ENCODE data around the gene CD5L. TPM values are rescaled to one million over a fixed set of nuclear protein-coding genes. Genes with fewer than 3 reads are reported as not detected.

CD5L gene
- total RNA-seq, 5 donors from 2014 or later (not counting 1 experiment from before 2014, with no cell fraction given): not detected

- ChIA-PET CTCF (no interaction called here), POLR2A (no interaction called here)
- no peak for DNase-seq
- Mint-ChIP-seq H3K4me3 (no peak overlapping the region), H3K27me3 (peaks cover 0 to 6% of the 10 kb centered on the region in 2 donors), H3K4me1 (peaks cover 0 to 3% (median 0%) of the 10 kb centered on the region in 3 donors), H3K27ac (no peak overlapping the region), H3K36me3 (no peaks in the 10 kb centered on the region), H3K9me3 (no peaks in the 10 kb centered on the region)
- Histone ChIP-seq H3K4me1 (ENCODE audit: control insufficient read depth in 1 of 2, extremely low read depth in 1 of 2, insufficient read depth in 2 of 2, low read length in 2 of 2) (no peaks in the 10 kb centered on the region), H3K36me3 (ENCODE audit: control insufficient read depth in 2 of 2, extremely low read depth in 1 of 2, insufficient read depth in 1 of 2, low read length in 1 of 2) (no peaks in the 10 kb centered on the region), H3K27ac (ENCODE audit: low read length) (no peak overlapping the region), H3K4me3 (ENCODE audit: control insufficient read depth in 1 of 2, extremely low read depth in 1 of 2, low read length in 1 of 2) (no peak overlapping the region), H3K9me3 (no peaks in the 10 kb centered on the region), H3K27me3 (replicated peaks in 1 of 2; ENCODE audit: control insufficient read depth in 2 of 2, extremely low read depth in 1 of 2, insufficient read depth in 2 of 2, low read length in 1 of 2) (peaks cover 0 to 9% of the 10 kb centered on the region in 2 experiments)
- no peak for ATAC-seq (replicated peaks in 1 of 4)
These were observed 2.6 kb downstream of the CD5L start for GRCh38 chr1:157838966-157839365.

- DNase-seq: no peak
- Mint-ChIP-seq H3K4me1 (peaks cover 0 to 2% (median 0%) of the 10 kb centered on the region in 3 donors), H3K27ac (no peak overlapping the region), H3K36me3 (no peaks in the 10 kb centered on the region), H3K4me3 (no peak overlapping the region), H3K9me3 (peaks cover 0 to 3% (median 0%) of the 10 kb centered on the region in 3 donors), H3K27me3 (peaks cover 4% of the 10 kb centered on the region in 2 donors)
- Histone ChIP-seq H3K4me3 (ENCODE audit: control insufficient read depth in 1 of 2, extremely low read depth in 1 of 2, low read length in 1 of 2) (no peak overlapping the region), H3K9me3 (no peaks in the 10 kb centered on the region), H3K36me3 (ENCODE audit: control insufficient read depth in 2 of 2, extremely low read depth in 1 of 2, insufficient read depth in 1 of 2, low read length in 1 of 2) (no peaks in the 10 kb centered on the region), H3K4me1 (ENCODE audit: control insufficient read depth in 1 of 2, extremely low read depth in 1 of 2, insufficient read depth in 2 of 2, low read length in 2 of 2) (no peaks in the 10 kb centered on the region), H3K27me3 (replicated peaks in 1 of 2; ENCODE audit: control insufficient read depth in 2 of 2, extremely low read depth in 1 of 2, insufficient read depth in 2 of 2, low read length in 1 of 2) (peaks cover 0 to 9% of the 10 kb centered on the region in 2 experiments), H3K27ac (ENCODE audit: low read length) (no peak overlapping the region)
- ATAC-seq (replicated peaks in 1 of 4): no peak
- ChIA-PET CTCF (no interaction called here), POLR2A (no interaction called here)
- WGBS (ENCODE audit: insufficient coverage): 81% methylated on average over 9 of the region's 12 CpGs
These were observed 7.2 kb downstream of the CD5L start for GRCh38 chr1:157834430-157834829.

GRCh38 chr1:157833145-157833544, 8.5 kb downstream of the CD5L start:
- Histone ChIP-seq H3K27me3 (replicated peaks in 1 of 2; ENCODE audit: control insufficient read depth in 2 of 2, extremely low read depth in 1 of 2, insufficient read depth in 2 of 2, low read length in 1 of 2) (peaks cover 0 to 9% of the 10 kb centered on the region in 2 experiments), H3K36me3 (ENCODE audit: control insufficient read depth in 2 of 2, extremely low read depth in 1 of 2, insufficient read depth in 1 of 2, low read length in 1 of 2) (no peaks in the 10 kb centered on the region), H3K9me3 (no peaks in the 10 kb centered on the region), H3K4me1 (ENCODE audit: control insufficient read depth in 1 of 2, extremely low read depth in 1 of 2, insufficient read depth in 2 of 2, low read length in 2 of 2) (no peaks in the 10 kb centered on the region), H3K4me3 (ENCODE audit: control insufficient read depth in 1 of 2, extremely low read depth in 1 of 2, low read length in 1 of 2) (no peak overlapping the region), H3K27ac (ENCODE audit: low read length) (no peak overlapping the region)
- ATAC-seq (replicated peaks in 1 of 4) (no peak), DNase-seq (no peak)
- no CpG with 5 or more reads among the region's 6 CpGs for WGBS (ENCODE audit: insufficient coverage)
- H3K27me3 Mint-ChIP-seq: peaks cover 4 to 7% of the 10 kb centered on the region in 2 donors
- POLR2A ChIA-PET: no interaction called here
- H3K4me1 Mint-ChIP-seq: peaks cover 0 to 2% (median 0%) of the 10 kb centered on the region in 3 donors
- no peak overlapping the region for H3K27ac Mint-ChIP-seq
- no peak overlapping the region for H3K4me3 Mint-ChIP-seq
- no peaks in the 10 kb centered on the region for H3K36me3 Mint-ChIP-seq
- peaks cover 0 to 3% (median 0%) of the 10 kb centered on the region in 3 donors for H3K9me3 Mint-ChIP-seq
- CTCF ChIA-PET: no interaction called here

- H3K27me3 Mint-ChIP-seq: peaks cover 4 to 7% of the 10 kb centered on the region in 2 donors
- Histone ChIP-seq H3K27me3 (replicated peaks in 1 of 2; ENCODE audit: control insufficient read depth in 2 of 2, extremely low read depth in 1 of 2, insufficient read depth in 2 of 2, low read length in 1 of 2) (peaks cover 0 to 9% of the 10 kb centered on the region in 2 experiments), H3K4me3 (ENCODE audit: control insufficient read depth in 1 of 2, extremely low read depth in 1 of 2, low read length in 1 of 2) (no peak overlapping the region), H3K36me3 (ENCODE audit: control insufficient read depth in 2 of 2, extremely low read depth in 1 of 2, insufficient read depth in 1 of 2, low read length in 1 of 2) (no peaks in the 10 kb centered on the region), H3K4me1 (ENCODE audit: control insufficient read depth in 1 of 2, extremely low read depth in 1 of 2, insufficient read depth in 2 of 2, low read length in 2 of 2) (no peaks in the 10 kb centered on the region), H3K9me3 (no peaks in the 10 kb centered on the region), H3K27ac (ENCODE audit: low read length) (no peak overlapping the region)
- H3K4me3 Mint-ChIP-seq: no peak overlapping the region
- H3K9me3 Mint-ChIP-seq: peaks cover 0 to 3% (median 0%) of the 10 kb centered on the region in 3 donors
- POLR2A ChIA-PET: no interaction called here
- ATAC-seq (replicated peaks in 1 of 4) (no peak), DNase-seq (no peak)
- H3K36me3 Mint-ChIP-seq: no peaks in the 10 kb centered on the region
- CTCF ChIA-PET: no interaction called here
- WGBS (ENCODE audit: insufficient coverage): 67% methylated on average over 1 of the region's 4 CpGs
- H3K4me1 Mint-ChIP-seq: peaks cover 0 to 2% (median 0%) of the 10 kb centered on the region in 3 donors
- no peak overlapping the region for H3K27ac Mint-ChIP-seq
These were observed 9.5 kb downstream of the CD5L start for GRCh38 chr1:157831968-157832626.

GRCh38 chr1:157830887-157831286, 10.7 kb downstream of the CD5L start:
- Histone ChIP-seq H3K4me1 (ENCODE audit: control insufficient read depth in 1 of 2, extremely low read depth in 1 of 2, insufficient read depth in 2 of 2, low read length in 2 of 2) (no peaks in the 10 kb centered on the region), H3K9me3 (no peaks in the 10 kb centered on the region), H3K4me3 (ENCODE audit: control insufficient read depth in 1 of 2, extremely low read depth in 1 of 2, low read length in 1 of 2) (no peak overlapping the region), H3K36me3 (ENCODE audit: control insufficient read depth in 2 of 2, extremely low read depth in 1 of 2, insufficient read depth in 1 of 2, low read length in 1 of 2) (no peaks in the 10 kb centered on the region), H3K27me3 (replicated peaks in 1 of 2; ENCODE audit: control insufficient read depth in 2 of 2, extremely low read depth in 1 of 2, insufficient read depth in 2 of 2, low read length in 1 of 2) (peaks cover 0 to 7% of the 10 kb centered on the region in 2 experiments), H3K27ac (ENCODE audit: low read length) (no peak overlapping the region)
- H3K36me3 Mint-ChIP-seq: no peaks in the 10 kb centered on the region
- CTCF ChIA-PET: no interaction called here
- H3K27ac Mint-ChIP-seq: no peak overlapping the region
- H3K4me1 Mint-ChIP-seq: peaks cover 0 to 2% (median 0%) of the 10 kb centered on the region in 3 donors
- H3K4me3 Mint-ChIP-seq: no peak overlapping the region
- H3K9me3 Mint-ChIP-seq: peaks cover 0 to 3% (median 0%) of the 10 kb centered on the region in 3 donors
- WGBS (ENCODE audit: insufficient coverage): no CpG with 5 or more reads among the region's 2 CpGs
- POLR2A ChIA-PET: no interaction called here
- ATAC-seq (replicated peaks in 1 of 4): no peak
- peaks cover 1 to 7% of the 10 kb centered on the region in 2 donors for H3K27me3 Mint-ChIP-seq
- DNase-seq: no peak

GRCh38 chr1:157829711-157830110, 11.9 kb downstream of the CD5L start:
- POLR2A ChIA-PET: no interaction called here
- CTCF ChIA-PET: no interaction called here

More at GRCh38 chr1:157829711-157830110, 11.9 kb downstream of the CD5L start:
- no peaks in the 10 kb centered on the region for H3K9me3 ChIP-seq
- no peak for ATAC-seq (replicated peaks in 1 of 4)
- Mint-ChIP-seq H3K36me3 (no peaks in the 10 kb centered on the region), H3K9me3 (peaks cover 0 to 3% (median 0%) of the 10 kb centered on the region in 3 donors), H3K4me1 (peaks cover 0 to 2% (median 0%) of the 10 kb centered on the region in 3 donors), H3K27ac (no peak overlapping the region), H3K4me3 (no peak overlapping the region), H3K27me3 (peaks cover 3 to 7% of the 10 kb centered on the region in 2 donors)
- no peak overlapping the region for H3K27ac ChIP-seq (ENCODE audit: low read length)
- H3K36me3 ChIP-seq (ENCODE audit: control insufficient read depth in 2 of 2, extremely low read depth in 1 of 2, insufficient read depth in 1 of 2, low read length in 1 of 2): no peaks in the 10 kb centered on the region
- H3K4me3 ChIP-seq (ENCODE audit: control insufficient read depth in 1 of 2, extremely low read depth in 1 of 2, low read length in 1 of 2): no peak overlapping the region
- DNase-seq: no peak
- H3K27me3 ChIP-seq (replicated peaks in 1 of 2; ENCODE audit: control insufficient read depth in 2 of 2, extremely low read depth in 1 of 2, insufficient read depth in 2 of 2, low read length in 1 of 2): peaks cover 0 to 3% of the 10 kb centered on the region in 2 experiments
- WGBS (ENCODE audit: insufficient coverage): 100% methylated on average over 1 of the region's 3 CpGs
- H3K4me1 ChIP-seq (ENCODE audit: control insufficient read depth in 1 of 2, extremely low read depth in 1 of 2, insufficient read depth in 2 of 2, low read length in 2 of 2): no peaks in the 10 kb centered on the region

Data from T-cell (primary cell).